Right lobe of liver (tissue), 4 donors: Measurements from ENCODE around the gene LITAF.

ENCODE experiments used
- POLR2A ChIP-seq: fragments of 450-650 bp; IDR thresholded peaks from one replicate; pipeline ENCODE4 v1.6.1; 2017; ENCODE audit warnings: antibody characterized with exemption, mild to moderate bottlenecking
- TF ChIP-seq, protein P1 (sequence below), 4 donors: fragments of 200-600 bp in 3 of 4; fragments of 450-650 bp in 1 of 4; IDR thresholded peaks; one replicate each; pipeline versions ENCODE4 v1.5.1 to v1.8.0; 2016 to 2022; ENCODE audit warnings: antibody characterized with exemption in 4 of 4, mild to moderate bottlenecking in 2 of 4
- donor health status: DM: no; HTN: no; CAD: no.
- donor health status: DM: no; HTN: no; CAD: no.
- donor health status: DM: no; HTN: yes; CAD: no.

DNA sequence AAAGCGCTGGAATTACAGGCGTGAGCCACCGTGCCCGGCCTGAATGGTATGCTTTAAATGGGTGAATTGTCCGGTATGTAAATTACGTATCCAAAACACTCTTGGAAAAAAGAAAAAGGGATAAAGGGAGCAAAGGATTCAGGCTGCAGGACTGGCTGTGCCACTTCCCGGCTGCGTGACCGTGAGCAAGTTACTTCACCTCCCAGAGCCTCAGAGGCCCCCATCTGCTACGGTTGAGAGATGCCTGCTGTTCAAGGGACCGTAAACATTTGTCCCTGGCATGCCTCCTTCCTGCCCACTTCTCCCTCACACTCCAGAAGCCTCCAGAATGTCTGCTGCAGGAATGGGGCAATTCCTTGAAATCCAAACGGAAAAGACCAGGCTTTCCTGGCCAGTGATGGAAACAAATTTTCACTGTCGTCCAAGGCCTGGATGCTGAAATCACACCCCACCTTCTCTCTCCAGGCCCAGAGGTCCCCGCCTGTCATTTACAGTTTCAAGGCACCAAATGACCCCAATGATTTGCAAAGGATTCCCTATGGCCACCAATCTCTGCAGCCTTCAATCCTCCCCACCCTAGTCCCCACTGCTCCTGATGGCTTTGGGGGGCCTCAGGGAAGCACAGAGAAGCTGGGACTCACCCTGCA is 22.9 kb upstream of the LITAF start:
- TF ChIP-seq, protein P1, sequence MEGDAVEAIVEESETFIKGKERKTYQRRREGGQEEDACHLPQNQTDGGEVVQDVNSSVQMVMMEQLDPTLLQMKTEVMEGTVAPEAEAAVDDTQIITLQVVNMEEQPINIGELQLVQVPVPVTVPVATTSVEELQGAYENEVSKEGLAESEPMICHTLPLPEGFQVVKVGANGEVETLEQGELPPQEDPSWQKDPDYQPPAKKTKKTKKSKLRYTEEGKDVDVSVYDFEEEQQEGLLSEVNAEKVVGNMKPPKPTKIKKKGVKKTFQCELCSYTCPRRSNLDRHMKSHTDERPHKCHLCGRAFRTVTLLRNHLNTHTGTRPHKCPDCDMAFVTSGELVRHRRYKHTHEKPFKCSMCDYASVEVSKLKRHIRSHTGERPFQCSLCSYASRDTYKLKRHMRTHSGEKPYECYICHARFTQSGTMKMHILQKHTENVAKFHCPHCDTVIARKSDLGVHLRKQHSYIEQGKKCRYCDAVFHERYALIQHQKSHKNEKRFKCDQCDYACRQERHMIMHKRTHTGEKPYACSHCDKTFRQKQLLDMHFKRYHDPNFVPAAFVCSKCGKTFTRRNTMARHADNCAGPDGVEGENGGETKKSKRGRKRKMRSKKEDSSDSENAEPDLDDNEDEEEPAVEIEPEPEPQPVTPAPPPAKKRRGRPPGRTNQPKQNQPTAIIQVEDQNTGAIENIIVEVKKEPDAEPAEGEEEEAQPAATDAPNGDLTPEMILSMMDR (IDR thresholded peaks at IDR 0.05), result no peak
- TF ChIP-seq POLR2A, result no peak
